AG09319 (cell line): ENCODE measurements around the gene CHST11.

Experiments
- DNase-seq: peaks from one replicate; pipeline ENCODE4 v3.0.0-alpha.2; 2010; ENCODE audit warnings: low read depth; ENCODE audit errors: extremely low read depth
- TF ChIP-seq, protein P1 (sequence below): IDR thresholded peaks from 2 replicates; pipeline ENCODE4 v1.5.1; 2011; ENCODE audit warnings: low read depth, mild to moderate bottlenecking, inconsistent platforms, low read length, moderate library complexity

CHST11 gene

DNA sequence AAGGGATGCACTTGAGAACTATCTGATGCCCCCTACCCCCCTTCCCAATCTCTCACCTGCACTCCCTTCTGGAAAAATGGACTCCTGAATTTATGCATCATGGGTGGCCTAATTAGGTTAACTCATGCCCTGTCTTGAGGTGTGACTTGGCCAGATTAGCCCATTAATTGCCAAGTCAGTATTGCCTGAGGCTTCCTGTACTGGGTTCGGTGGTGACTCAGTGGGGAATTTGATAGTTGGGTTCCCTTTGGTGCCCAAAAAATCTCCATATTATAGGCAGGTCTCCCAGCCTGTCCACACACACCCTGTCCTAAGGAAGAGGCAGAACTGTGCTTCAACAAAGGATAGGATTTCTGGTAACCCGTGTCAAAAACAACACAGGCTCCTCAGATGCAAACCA is 146.1 kb downstream of the CHST11 start:
- DNase-seq, result no peak

DNA sequence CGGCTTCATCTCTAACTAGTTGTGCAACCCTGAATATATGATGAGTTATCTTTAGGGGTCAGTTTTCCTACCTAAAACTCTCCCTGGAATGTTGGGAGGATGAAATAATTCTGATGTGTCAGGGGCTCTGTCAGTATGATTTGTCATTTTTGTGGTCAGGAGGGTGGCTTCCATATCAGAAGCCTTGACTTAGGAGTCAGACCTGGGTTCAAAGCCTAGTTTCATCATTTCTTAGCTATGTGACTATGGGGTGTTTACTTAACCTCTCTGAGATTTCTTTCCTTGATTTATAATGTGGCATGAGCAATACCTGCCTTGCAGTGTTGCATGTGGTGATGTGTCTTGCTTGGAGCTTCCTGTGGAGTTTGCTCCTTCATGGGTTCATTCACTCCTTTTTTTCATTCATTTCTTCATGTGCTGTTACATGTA is 146.8 kb downstream of the CHST11 start:
- TF ChIP-seq, protein P1, sequence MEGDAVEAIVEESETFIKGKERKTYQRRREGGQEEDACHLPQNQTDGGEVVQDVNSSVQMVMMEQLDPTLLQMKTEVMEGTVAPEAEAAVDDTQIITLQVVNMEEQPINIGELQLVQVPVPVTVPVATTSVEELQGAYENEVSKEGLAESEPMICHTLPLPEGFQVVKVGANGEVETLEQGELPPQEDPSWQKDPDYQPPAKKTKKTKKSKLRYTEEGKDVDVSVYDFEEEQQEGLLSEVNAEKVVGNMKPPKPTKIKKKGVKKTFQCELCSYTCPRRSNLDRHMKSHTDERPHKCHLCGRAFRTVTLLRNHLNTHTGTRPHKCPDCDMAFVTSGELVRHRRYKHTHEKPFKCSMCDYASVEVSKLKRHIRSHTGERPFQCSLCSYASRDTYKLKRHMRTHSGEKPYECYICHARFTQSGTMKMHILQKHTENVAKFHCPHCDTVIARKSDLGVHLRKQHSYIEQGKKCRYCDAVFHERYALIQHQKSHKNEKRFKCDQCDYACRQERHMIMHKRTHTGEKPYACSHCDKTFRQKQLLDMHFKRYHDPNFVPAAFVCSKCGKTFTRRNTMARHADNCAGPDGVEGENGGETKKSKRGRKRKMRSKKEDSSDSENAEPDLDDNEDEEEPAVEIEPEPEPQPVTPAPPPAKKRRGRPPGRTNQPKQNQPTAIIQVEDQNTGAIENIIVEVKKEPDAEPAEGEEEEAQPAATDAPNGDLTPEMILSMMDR, result no peak
- DNase-seq, result no peak

More for the DNA sequence above, 146.1 kb downstream of the CHST11 start:
- TF ChIP-seq, protein P1, result no peak

DNA sequence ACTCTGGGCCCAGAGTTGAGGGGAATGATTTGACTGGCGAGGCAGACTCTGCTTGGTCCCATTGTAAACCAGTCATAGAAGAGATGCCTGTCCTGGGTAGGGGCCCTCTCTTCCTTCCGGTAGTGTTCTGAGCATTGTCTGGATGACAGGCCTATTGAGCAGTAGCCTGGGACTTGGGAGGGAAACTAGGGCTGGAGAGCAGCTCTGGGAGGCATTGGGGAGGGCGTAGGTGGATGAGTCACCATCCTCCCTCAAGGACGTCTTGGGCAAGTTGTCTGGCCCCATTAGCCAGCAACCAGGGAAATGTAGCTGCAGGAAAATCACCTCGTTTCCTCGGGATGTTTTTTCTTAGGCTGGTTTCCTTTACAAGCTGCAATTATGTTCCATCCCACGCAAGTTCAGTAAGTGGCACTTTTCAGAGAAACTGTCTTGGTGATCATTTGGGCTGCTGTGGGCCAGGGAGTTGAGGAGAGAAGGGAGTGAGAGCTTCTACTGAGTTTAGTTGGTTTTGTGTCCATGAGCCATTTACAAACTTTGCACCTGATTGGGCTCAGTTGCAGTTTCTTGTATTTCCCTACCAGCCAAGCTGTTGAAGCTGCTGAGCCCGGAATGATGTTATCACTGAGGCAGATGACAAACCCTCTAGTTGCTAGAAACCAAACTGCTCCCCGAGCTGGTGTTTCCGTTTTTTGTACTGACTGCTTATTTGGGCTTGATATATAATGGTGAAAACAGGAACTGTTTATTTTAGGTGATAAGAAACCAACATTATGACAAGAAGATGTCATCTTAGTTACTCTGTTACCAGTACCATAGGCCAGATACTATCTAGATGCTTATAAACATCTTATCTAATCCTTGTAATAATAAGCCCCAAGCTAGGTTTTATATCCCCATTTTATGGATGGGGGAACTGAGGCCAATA is 147.6 kb downstream of the CHST11 start:
- DNase-seq, result peak; percentile 82
- TF ChIP-seq, protein P1, result no peak

DNA sequence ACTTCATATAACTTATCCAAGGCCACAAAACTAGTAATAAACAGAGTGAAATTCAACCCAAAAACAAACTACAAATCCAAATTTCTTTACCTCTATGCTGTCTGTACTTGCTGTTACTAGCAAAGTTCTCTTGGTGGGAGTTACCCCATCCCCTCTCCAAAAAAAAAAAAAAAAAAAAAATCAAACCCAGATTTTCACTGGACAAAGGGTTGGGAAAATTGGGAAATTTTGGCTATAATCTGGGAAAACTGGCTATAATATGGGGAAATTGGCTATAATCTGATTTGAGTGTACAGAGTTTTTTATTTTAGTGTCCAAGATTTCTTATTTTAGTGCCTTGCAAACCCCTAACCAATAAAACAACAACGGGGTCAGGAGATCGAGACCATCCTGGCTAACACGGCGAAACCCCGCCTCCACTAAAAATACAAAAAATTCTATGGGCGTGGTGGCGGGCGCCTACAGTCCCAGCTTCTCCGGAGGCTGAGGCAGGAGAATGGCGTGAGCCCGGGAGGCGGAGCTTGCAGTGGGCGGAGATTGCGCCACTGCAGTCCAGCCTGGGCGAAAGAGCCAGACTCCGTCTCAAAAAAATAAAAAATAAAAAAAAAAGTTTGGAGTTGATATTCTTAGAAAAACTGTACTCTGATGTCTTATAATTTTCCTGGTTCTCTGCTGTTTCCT is 148.4 kb downstream of the CHST11 start:
- TF ChIP-seq, protein P1, result no peak
- DNase-seq, result no peak

DNA sequence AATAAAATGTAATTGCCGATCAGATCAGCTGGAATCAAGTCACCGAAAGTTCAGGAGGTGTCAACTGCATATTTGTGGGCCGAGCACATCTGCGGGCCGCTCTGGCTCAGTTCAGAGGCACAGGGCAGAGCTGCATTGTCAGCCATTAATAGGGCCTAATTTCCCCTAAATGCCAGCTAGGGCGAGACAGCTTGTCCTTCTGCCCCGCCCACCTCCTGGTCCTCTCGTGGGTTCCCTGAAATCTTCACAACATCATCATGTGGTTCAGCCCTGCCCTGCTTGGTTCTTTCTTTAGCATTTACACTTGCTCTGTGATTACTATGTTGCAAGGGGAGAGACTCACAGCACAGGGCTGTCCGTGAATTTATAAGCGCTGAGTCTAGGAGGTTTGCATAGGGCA is 148.9 kb downstream of the CHST11 start:
- TF ChIP-seq, protein P1, result no peak
- no peak for DNase-seq

DNA sequence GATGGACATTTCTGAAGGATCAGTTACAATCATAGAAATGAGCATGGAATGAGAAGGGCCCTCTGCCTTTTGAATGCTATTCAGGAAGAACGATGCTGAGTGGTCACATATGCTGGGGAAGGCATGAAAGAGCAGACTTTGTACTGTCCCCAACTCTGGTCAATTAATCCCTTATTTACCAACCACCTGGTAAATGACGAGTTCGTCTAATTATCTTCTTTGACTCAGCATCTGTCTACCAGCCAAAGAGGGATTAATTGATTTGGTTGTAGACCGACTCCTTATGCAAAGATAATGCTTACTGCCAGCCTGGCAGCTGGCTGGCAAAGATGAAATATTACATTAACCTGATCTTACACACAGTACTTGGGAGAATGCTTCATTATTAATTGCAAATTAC is 152.2 kb downstream of the CHST11 start:
- DNase-seq, result no peak
- TF ChIP-seq, protein P1, result no peak

DNA sequence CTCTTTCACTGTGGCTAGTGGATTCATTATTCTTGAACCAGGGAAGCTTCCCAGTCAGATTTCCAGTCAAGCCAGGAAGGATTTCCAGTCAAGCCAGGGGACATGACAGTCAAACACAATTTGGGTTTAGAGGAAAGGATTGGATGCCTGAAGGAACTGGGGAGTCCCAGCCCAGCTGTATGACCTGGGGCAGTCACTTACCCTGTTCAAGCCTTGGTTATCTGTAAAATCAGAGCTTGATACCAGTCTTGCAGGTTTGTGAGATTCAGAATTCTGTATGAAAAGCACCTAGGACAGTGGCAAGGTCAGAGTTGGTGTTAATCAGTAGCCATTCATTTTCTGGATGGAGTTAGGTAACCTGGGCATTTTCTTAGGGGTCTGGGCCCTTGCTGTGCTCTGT is 152.7 kb downstream of the CHST11 start:
- DNase-seq, result no peak
- TF ChIP-seq, protein P1, result no peak
